HepG2 (cell line): ENCODE results near the gene ADIPOR2. TPM values are rescaled to one million over a fixed set of nuclear protein-coding genes. Genes with fewer than 3 reads are reported as not detected.

ENCODE experiments used
- BORCS8-MEF2B ChIP-seq: sonication (generic); formaldehyde crosslinking; IDR thresholded peaks from 2 replicates; pipeline ENCODE4 v1.8.0; 2022; ENCODE audit warnings: mild to moderate bottlenecking, missing genetic modification reagents
- DNMT1 ChIP-seq: sonication (generic); formaldehyde crosslinking; IDR thresholded peaks from 2 replicates; pipeline ENCODE4 v1.5.1; 2020; ENCODE audit warnings: mild to moderate bottlenecking, missing genetic modification reagents
- FOXK1 ChIP-seq: sonication (generic); formaldehyde crosslinking; IDR thresholded peaks from 2 replicates; pipeline ENCODE4 v1.4.0; 2020; ENCODE audit warnings: low read depth, missing genetic modification reagents, borderline replicate concordance
- FOXP1 ChIP-seq, 2 experiments: fragments of 450-650 bp in 1 of 2; IDR thresholded peaks; 2 replicates each; pipeline ENCODE4 v1.6.1; 2017 to 2018; ENCODE audit warnings: antibody characterized with exemption in 1 of 2
- GABPA ChIP-seq, 2 experiments: IDR thresholded peaks; 2 replicates each; pipeline ENCODE4 v1.6.1; 2011 to 2016; ENCODE audit warnings: low read depth in 2 of 2, low read length in 1 of 2, missing biosample characterization in 1 of 2, missing genetic modification characterization in 1 of 2
- GATAD2A ChIP-seq: IDR thresholded peaks from 2 replicates; pipeline ENCODE4 v1.6.1; 2016
- GRHL1 ChIP-seq: sonication (generic); formaldehyde crosslinking; conservative IDR thresholded peaks from 2 replicates; pipeline ENCODE4 v1.8.0; 2022; ENCODE audit warnings: missing genetic modification reagents
- ISX ChIP-seq: sonication (generic); formaldehyde crosslinking; conservative IDR thresholded peaks from 2 replicates; pipeline ENCODE4 v1.5.0; 2020; ENCODE audit warnings: missing genetic modification reagents
- KDM5B ChIP-seq: sonication (generic); formaldehyde crosslinking; IDR thresholded peaks from 2 replicates; pipeline ENCODE4 v1.4.0; 2020; ENCODE audit warnings: missing genetic modification reagents, mild to moderate bottlenecking, borderline replicate concordance
- MLLT10 ChIP-seq: sonication (generic); formaldehyde crosslinking; IDR thresholded peaks from 2 replicates; pipeline ENCODE4 v1.4.0; 2020; ENCODE audit warnings: missing genetic modification reagents
- MTA3 ChIP-seq: sonication (generic); formaldehyde crosslinking; IDR thresholded peaks from 2 replicates; pipeline ENCODE4 v1.4.0; 2020; ENCODE audit warnings: missing genetic modification reagents
- NFIC ChIP-seq: IDR thresholded peaks from 2 replicates; pipeline ENCODE4 v1.6.1; 2012; ENCODE audit warnings: mild to moderate bottlenecking, low read length, inconsistent platforms
- NR2F1 ChIP-seq, 2 experiments: fragments of 450-650 bp in 1 of 2; formaldehyde crosslinking in 1 of 2; IDR thresholded peaks; 2 replicates each; pipeline versions ENCODE4 v1.5.0 to v1.6.1; 2016 to 2020; ENCODE audit warnings: mild to moderate bottlenecking in 1 of 2, missing compliant biosample characterization in 1 of 2, missing genetic modification reagents in 1 of 2, moderate library complexity in 1 of 2
- PCBP2 ChIP-seq: fragments of 200-400 bp; formaldehyde crosslinking; optimal IDR thresholded peaks from 2 replicates; pipeline ENCODE3; 2018; ENCODE audit warnings: low read length, low read depth; ENCODE audit not compliant: poor library complexity, severe bottlenecking
- SAP130 ChIP-seq: IDR thresholded peaks from 2 replicates; pipeline ENCODE4 v1.6.1; 2016; ENCODE audit warnings: low read depth
- SMAD3 ChIP-seq: sonication (generic); formaldehyde crosslinking; IDR thresholded peaks from 2 replicates; pipeline ENCODE4 v1.4.0; 2020; ENCODE audit warnings: missing genetic modification reagents
- SMARCE1 ChIP-seq: fragments of 450-650 bp; IDR thresholded peaks from 2 replicates; pipeline ENCODE4 v1.6.1; 2017; ENCODE audit warnings: borderline replicate concordance
- SP4 ChIP-seq: sonication (generic); formaldehyde crosslinking; IDR thresholded peaks from 2 replicates; pipeline ENCODE4 v1.8.1; 2023; ENCODE audit warnings: mild to moderate bottlenecking, missing genetic modification reagents
- TBX2 ChIP-seq: sonication (generic); formaldehyde crosslinking; IDR thresholded peaks from 2 replicates; pipeline ENCODE4 v1.5.0; 2020; ENCODE audit warnings: missing genetic modification reagents, mild to moderate bottlenecking, borderline replicate concordance
- YEATS4 ChIP-seq: sonication (generic); formaldehyde crosslinking; IDR thresholded peaks from 2 replicates; pipeline ENCODE4 v1.4.0; 2020; ENCODE audit warnings: missing genetic modification reagents, borderline replicate concordance
- ZBTB42 ChIP-seq: sonication (generic); formaldehyde crosslinking; IDR thresholded peaks from 2 replicates; pipeline ENCODE4 v1.5.0; 2020; ENCODE audit warnings: mild to moderate bottlenecking, missing genetic modification reagents
- ZFP36L2 ChIP-seq: sonication (generic); formaldehyde crosslinking; IDR thresholded peaks from 2 replicates; pipeline ENCODE4 v1.4.0; 2020; ENCODE audit warnings: missing genetic modification reagents
- ZFX ChIP-seq: sonication (generic); formaldehyde crosslinking; IDR thresholded peaks from 2 replicates; pipeline ENCODE4 v1.4.0; 2020; ENCODE audit warnings: mild to moderate bottlenecking, low read depth, missing genetic modification reagents, moderate library complexity
- ZMYM3 ChIP-seq: sonication (generic); formaldehyde crosslinking; IDR thresholded peaks from 2 replicates; pipeline ENCODE4 v1.5.1; 2020; ENCODE audit warnings: mild to moderate bottlenecking, missing genetic modification reagents
- ZNF30 ChIP-seq: sonication (generic); formaldehyde crosslinking; IDR thresholded peaks from 2 replicates; pipeline ENCODE4 v1.5.0; 2020; ENCODE audit warnings: mild to moderate bottlenecking, missing genetic modification reagents
- ZNF354B ChIP-seq: sonication (generic); formaldehyde crosslinking; IDR thresholded peaks from 2 replicates; pipeline ENCODE4 v1.8.0; 2022; ENCODE audit warnings: mild to moderate bottlenecking, missing genetic modification reagents
- ZNF501 ChIP-seq: sonication (generic); formaldehyde crosslinking; IDR thresholded peaks from 2 replicates; pipeline ENCODE4 v1.5.1; 2020; ENCODE audit warnings: mild to moderate bottlenecking, moderate library complexity, missing genetic modification reagents
- ZNF550 ChIP-seq: sonication (generic); formaldehyde crosslinking; IDR thresholded peaks from 2 replicates; pipeline ENCODE4 v1.4.0; 2020; ENCODE audit warnings: mild to moderate bottlenecking, missing genetic modification reagents, borderline replicate concordance
- ZNF564 ChIP-seq: sonication (generic); formaldehyde crosslinking; IDR thresholded peaks from 2 replicates; pipeline ENCODE4 v1.8.1; 2023; ENCODE audit warnings: mild to moderate bottlenecking, missing genetic modification reagents
- ZNF567 ChIP-seq: sonication (generic); formaldehyde crosslinking; IDR thresholded peaks from 2 replicates; pipeline ENCODE4 v1.8.1; 2023; ENCODE audit warnings: mild to moderate bottlenecking, missing genetic modification reagents, borderline replicate concordance
- ZNF674 ChIP-seq: sonication (generic); formaldehyde crosslinking; IDR thresholded peaks from 2 replicates; pipeline ENCODE4 v1.5.0; 2020; ENCODE audit warnings: low read depth, mild to moderate bottlenecking, missing genetic modification reagents
- ZNF841 ChIP-seq: sonication (generic); formaldehyde crosslinking; IDR thresholded peaks from 2 replicates; pipeline ENCODE4 v1.8.1; 2023; ENCODE audit warnings: missing genetic modification reagents, borderline replicate concordance
- polyA plus RNA-seq, 8 experiments: library from polyadenylated mRNA; depleted of rRNA in 3 of 8; stranded (reverse) in 7 of 8; unstranded in 1 of 8; fragments of >200 nt; fragmentation: Illumina TruSeq in 4 of 8; extraction: Trizol in 4 of 8; gene quantifications; 2 replicates each; pipeline versions ENCODE4 v1.2.1 to v1.2.3, GENCODE V29; 2011 to 2016; ENCODE audit warnings: low read depth in 4 of 8, missing spikeins in 1 of 8, mixed read lengths in 1 of 8; ENCODE audit not compliant: insufficient read depth in 1 of 8
- total RNA-seq, 5 experiments: library from RNA; depleted of rRNA; stranded (reverse); fragments of >200 nt; fragmentation: Illumina TruSeq; extraction: Trizol; gene quantifications; 2 replicates each; pipeline ENCODE4 v1.2.3, GENCODE V29; 2016; ENCODE audit warnings: low read depth in 1 of 5

ADIPOR2 gene
- total and polyA plus RNA-seq, 2 of the 13 experiments (the other 11 are each of a cell fraction or from before 2014, with no cell fraction given), result 35.2 to 52.2 TPM

GRCh38 chr12:1668833-1669543, 21.9 kb upstream of the ADIPOR2 start (continued):
- TF ChIP-seq SMARCE1, result no peak
- TF ChIP-seq MTA3, result no peak
- TF ChIP-seq ZNF30, result no peak
- peak; percentile 34; the same call in 1 of the 2 replicates for TF ChIP-seq ZMYM3 (CRISPR knock-in tag)
- no peak for TF ChIP-seq ZBTB42 (CRISPR knock-in tag)
- no peak for TF ChIP-seq PCBP2
- TF ChIP-seq GATAD2A (CRISPR knock-in tag), result peak; percentile 78; the same call in 1 of the 2 replicates
- no peak for TF ChIP-seq ZNF841 (CRISPR knock-in tag)
- peak; percentile 95; the same call in 1 of the 2 replicates for TF ChIP-seq FOXK1 (CRISPR knock-in tag)
- no peak for TF ChIP-seq ZNF550 (CRISPR knock-in tag)
- peak; percentile 47; the same call in 1 of the 2 replicates for TF ChIP-seq KDM5B
- TF ChIP-seq ZNF674 (CRISPR knock-in tag), result no peak
- TF ChIP-seq SMAD3 (CRISPR knock-in tag), result no peak
- TF ChIP-seq ZFX (CRISPR knock-in tag), result peak; percentile 46; the same call in 1 of the 2 replicates
- peak; percentile 85 for TF ChIP-seq SAP130
- TF ChIP-seq BORCS8-MEF2B (CRISPR knock-in tag), result no peak
- TF ChIP-seq ZNF567, result 0 out of 2 replicates have a peak, but pooled peaks have one; percentile 67
- no peak for TF ChIP-seq ZNF564 (CRISPR knock-in tag)
- TF ChIP-seq FOXP1 (IDR thresholded peaks at IDR 0.05), result no peak
- peak; percentile 91; the same call in 1 of the 2 replicates for TF ChIP-seq FOXP1 (CRISPR knock-in tag; IDR thresholded peaks at IDR 0.05)
- peak; percentile 61 for TF ChIP-seq TBX2
- no peak for TF ChIP-seq ZFP36L2 (CRISPR knock-in tag)
- 0 out of 2 replicates have a peak, but pooled peaks have one; percentile 24 for TF ChIP-seq YEATS4 (CRISPR knock-in tag)
- no peak for TF ChIP-seq DNMT1
- TF ChIP-seq ISX (CRISPR knock-in tag), result no peak
- peak; percentile 84 to 86; a peak in 3 of 4 replicates for TF ChIP-seq NR2F1 (CRISPR knock-in tag; IDR thresholded peaks at IDR 0.05)
- 0 out of 2 replicates have a peak, but pooled peaks have one; percentile 35 for TF ChIP-seq SP4 (CRISPR knock-in tag)
- TF ChIP-seq ZNF501 (CRISPR knock-in tag), result peak; percentile 77
- TF ChIP-seq ZNF354B (CRISPR knock-in tag), result no peak
- TF ChIP-seq GABPA (IDR thresholded peaks at IDR 0.05; ENCODE audit: low read depth, low read length), result no peak
- TF ChIP-seq GABPA (CRISPR knock-in tag; IDR thresholded peaks at IDR 0.05; ENCODE audit: low read depth), result peak; percentile 71
- TF ChIP-seq NFIC, result peak; percentile 84; the same call in 1 of the 2 replicates
- no peak for TF ChIP-seq GRHL1 (CRISPR knock-in tag)
- TF ChIP-seq MLLT10 (CRISPR knock-in tag), result no peak
